Forelimb muscle (tissue), 1 donor: ENCODE measurements around the gene JAM3. TPM values are rescaled to one million over a fixed set of nuclear protein-coding genes. Genes with fewer than 3 reads are reported as not detected.

ENCODE experiments used
- DNase-seq: peaks from one replicate; pipeline ENCODE4 v3.0.0-alpha.2; 2013; ENCODE audit warnings: low read depth
- polyA plus RNA-seq: library from polyadenylated mRNA; unstranded; fragments of 120-200 nt; gene quantifications from one replicate; pipeline ENCODE4 v1.2.1, GENCODE V29; 2013; ENCODE audit not compliant: insufficient read length

JAM3 gene
- polyA plus RNA-seq = 119 TPM

DNA sequence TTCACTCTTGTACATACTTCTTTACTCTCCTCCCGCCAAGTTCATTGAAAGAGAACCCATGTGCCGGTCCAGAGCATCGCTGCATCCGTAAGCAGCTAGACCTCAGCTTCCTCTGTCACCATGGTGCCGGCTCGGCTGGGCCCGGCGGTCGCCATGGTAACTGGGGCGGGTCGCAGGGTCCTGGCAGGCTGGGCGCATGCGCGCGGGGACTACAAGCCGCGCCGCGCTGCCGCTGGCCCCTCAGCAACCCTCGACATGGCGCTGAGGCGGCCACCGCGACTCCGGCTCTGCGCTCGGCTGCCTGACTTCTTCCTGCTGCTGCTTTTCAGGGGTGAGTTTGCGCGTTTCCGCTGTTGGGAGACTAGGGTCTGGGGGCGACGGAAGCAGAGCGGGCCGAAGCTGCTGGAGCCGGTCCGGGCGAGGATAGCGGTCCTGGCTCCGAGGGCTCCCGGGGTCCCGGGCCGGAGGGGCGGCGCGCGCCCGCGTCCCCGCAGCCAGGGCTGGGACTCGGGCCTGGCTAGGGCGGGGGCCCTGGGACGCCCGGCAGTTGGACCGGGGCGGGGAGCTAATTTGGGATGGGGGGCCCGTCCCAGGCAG, at the start of gene JAM3:
JAM3 (plus strand) TSS at position 244 of the 597 bp plus-strand sequence; CDS start at position 256, 12 bp downstream.
- peak; percentile 85 for DNase-seq

DNA sequence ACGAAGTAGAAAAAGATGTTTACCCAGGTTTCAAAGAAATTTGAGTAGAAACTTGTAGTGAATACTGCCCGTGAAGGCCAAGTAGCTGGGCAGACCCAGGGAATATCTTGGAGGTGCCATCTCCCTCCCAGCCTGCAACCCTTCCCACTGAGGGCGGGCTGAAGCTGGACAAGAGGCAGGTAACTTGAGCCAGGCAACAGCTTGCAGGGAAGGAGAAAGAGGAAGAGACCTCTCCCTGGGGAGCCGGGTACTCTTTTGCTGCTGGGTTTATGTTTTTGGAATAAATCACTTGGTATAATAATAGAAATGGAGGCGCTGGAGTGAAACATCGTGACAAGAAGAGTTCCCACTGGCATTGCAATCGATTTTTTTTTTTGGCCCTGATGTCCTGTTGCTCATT, 49.4 kb upstream of the JAM3 start:
- DNase-seq = no peak

DNA sequence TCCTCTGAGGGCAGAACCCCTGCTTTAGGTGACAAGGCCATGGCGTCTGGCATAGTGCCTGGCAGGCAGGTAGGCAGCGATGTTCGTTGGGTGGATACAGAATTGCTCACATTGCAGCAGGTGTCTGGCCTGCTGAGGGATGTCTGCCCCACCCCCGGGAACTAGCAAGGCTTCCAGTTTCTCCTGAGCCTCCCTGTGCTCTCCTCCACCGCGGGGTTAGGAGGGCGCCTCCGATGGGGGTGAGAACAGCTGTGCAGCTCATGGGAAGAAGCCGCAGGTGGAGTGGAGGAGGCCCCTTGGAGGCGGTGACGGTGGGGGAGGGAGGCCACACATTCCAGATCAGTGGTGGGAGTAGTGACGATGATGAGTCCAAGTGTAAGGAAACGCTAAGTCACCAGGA, 48.3 kb upstream of the JAM3 start:
- no peak for DNase-seq

DNA sequence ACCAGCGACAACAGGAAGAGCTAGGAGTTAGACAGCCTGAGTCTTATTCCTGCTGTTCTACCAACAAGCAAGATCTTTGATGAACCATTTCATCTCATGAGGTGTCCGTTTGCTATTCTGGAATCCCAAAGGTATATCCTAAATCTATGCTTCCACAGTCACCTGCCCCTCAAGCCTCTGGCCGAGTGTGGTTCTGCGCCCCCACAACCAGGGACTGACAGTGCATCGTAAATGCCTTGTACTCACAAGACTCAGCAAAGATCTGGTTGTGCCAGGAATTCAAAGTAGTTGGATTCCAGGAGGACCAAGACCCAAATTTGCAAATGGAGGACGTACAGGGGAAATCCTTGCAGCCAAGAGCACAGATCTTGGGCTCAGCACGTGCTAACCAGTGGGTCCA, 47.5 kb upstream of the JAM3 start:
- DNase-seq = no peak

DNA sequence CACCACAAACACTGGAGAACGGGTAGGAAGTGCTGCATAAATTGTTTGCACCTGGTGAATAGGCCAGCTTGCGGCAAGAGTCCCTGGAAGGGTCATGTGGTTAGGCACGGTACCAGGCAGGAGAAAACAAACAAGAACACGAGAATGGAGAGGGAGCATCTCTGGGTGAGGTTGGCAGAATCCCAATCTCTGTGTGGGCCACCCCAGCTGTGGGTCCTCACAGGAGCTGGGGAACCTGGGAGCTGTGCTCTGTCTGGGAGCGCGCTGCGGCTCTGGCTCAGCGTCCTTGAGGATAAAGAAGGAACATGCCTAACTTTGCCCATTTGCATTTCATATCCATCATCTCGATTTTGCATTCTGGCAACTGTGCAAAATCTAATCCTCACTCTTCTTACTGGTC, 46.1 kb upstream of the JAM3 start:
- no peak for DNase-seq

DNA sequence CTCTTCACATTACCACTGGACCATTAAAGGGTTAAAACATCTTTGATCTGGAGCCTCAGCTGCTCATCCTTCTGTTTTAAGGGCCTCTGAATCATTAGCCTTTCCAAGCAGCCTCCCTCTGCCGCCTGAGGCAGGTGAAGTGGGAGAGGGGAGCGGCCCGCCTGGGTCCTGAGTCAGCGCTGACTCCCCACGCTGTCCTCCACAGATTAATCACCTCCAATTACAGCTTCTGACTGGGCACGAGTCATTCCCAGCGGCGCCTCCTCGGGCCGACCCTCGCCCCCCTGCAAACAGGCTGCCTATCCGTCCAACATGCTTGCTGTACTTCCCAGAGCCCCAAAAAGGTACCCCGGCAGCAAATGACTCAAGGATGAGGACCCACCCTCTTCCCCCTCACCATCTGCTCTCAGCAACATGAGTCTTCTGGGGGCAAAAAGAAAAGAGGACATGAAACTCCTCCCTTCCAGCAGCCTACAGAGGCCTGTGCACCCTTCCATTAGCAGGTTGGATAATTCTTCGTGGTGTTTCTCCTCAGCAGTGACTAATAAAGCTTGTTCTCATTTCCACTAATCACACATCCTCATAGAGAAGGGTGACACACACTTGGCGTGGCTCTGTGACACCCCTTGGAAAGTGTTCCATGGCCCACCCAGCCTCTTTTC, 44.3 kb upstream of the JAM3 start:
- DNase-seq = no peak

DNA sequence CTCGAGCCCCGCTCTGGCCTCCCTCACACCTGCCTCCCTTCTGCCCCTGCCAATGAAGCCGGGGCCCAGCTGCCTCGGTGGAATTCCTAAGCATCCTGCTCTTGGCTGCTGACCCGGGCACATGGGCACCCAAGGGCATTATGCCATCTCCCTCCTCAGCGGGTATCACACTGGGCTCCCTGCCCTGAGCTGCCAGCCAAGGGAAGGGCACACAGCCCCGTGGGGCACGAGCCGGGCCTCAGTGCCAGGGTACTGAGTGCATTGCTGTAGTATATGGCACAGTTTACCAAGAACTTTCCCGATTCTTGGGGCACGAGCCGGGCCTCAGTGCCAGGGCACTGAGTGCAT, 43.8 kb upstream of the JAM3 start:
- no peak for DNase-seq

DNA sequence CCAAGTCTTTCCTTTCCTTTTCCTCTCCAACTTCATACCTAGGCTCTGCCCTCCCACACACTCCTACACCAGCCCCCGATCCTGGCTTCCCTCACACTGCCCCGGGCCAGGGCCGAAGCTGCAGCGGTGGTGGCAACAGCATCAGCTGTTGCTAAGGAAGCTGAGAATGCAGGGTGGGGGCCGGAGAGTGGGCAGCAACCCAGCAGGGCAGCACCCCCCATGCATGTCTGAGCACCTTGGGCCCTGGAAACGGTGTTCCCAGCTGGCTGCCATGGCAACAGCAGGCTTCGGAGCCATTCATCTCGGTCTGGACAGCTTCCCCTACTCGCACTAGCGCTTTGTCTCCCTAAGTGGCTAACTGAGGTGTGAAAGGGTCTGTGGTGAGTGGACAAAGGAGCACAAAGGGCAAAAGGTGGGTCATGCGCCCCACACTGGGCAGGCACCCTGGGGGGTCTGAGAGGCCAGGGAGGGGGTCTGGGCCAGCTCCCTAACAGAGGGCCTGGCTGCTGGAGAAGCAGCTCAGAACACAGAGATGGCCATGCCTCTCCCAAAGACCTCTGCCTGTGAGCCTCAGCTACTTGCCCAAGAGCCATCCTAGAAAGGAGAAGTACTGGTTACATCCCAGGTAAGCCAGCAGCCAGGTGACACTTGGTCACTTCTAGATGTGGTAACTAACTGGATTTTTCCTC, 42.1 kb upstream of the JAM3 start:
- DNase-seq = no peak

DNA sequence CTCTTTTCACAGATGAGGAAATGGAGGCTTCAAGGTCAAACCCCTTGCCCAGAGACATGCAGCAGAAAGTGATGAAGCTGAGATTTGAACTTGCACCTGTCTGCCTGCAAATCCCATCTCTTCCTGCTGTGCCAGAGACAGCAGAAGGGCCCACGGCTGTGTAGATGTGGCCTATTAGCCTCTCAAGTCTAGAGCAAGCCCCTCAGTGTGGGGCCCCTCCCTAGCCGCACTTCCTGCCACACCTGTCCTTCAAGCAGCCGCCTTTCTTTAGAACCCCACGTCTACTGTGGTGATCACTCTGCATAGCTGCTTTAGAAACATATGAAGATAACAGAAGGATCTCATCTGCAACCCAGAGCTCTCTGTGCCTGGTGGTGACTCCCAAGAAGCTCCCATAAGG, 41.2 kb upstream of the JAM3 start:
- no peak for DNase-seq

DNA sequence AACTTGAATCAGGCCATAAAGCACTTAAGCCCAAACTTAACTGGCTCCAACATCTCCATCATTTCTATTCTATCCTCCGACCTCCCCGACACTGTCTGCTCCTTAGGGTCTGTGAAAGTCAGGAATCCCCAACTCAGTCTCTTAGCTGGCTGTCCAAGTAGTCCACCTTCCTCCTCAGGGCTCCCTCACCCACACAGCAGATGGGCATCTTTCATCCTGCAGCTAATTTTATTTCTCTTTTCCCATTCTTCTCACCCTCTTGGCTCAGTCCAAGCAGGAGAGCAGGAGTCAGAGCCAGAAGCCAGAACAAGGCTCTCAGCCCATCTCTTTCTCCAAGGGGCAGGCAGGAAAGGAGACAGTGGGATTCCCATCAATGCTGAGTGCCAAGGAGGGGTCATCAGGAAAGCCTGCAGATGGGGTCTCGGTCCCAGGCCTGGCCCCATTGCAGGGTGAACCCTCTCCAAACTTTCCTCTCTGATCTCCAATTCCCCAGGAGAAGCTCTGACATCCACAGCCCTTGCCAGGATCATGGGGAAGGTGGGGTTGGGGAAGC, 40.4 kb upstream of the JAM3 start:
- no peak for DNase-seq

DNA sequence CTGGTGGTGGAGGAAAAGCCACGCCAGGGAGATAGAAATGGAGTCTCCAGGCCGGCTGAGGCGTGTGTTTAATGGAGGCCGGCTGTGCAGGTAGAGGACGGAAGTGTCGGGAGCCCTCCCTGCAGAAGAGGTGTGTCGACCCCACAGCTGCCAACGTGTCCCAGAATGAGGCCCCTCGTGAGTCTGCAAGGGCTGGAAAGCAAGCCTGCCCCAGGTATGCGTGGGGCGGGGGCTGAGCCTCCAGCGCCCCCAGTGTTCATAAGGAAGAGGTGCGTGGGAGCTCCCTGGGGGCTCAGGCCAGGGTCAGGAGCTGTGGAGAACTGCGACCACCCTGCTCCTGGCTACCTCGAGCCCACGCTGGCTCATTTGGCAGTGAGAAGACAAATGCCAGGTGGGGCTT, 38.0 kb upstream of the JAM3 start:
- DNase-seq = no peak

DNA sequence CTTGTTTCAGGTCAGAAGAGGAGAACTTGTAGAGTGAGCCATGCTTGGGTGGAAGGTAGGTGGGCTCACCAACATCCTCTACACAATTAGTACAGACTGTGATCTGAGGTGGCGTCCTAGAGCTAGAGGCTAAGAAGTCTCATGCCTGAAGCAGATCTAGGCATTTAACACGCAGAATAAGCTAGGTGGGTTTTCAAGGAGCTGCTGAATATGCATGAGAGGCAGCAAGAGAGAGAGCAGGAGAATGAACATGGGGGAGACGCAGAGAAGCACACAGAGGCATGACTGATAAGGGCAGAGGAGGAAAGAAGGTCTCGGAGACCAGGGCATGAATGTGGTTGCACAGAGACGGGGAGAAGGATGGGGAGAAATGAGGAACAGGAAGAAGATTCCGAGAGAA, 36.8 kb upstream of the JAM3 start:
- DNase-seq = no peak

DNA sequence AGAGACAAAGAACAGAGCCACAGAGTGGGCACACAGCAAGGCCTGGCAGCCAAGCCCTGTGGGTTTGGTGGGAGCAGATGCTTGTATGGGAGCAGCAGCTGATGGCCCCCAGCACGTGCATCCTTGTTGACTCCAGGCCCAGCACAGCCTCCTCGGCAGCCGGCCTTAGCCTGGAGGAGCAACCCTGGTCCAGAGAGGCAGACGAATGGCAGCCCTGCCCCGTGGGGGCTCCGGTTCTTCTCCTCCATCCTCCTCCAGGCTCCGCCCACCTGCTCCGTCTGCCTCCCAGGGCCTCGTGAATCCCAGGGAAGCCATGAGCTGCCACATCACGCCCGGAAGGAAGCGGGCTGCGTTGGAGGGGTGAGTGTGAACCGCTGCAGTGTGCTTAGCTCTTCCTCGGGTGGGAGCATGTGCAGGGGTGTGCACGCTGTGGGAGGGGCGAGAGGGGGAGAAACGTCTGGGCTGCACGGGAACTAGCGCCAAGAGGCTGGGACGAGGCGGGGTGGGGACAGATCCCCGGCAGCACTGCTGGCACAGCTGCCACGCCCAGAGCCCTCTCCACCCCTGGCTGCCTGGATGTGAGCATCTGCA, 36.3 kb upstream of the JAM3 start:
- no peak for DNase-seq

DNA sequence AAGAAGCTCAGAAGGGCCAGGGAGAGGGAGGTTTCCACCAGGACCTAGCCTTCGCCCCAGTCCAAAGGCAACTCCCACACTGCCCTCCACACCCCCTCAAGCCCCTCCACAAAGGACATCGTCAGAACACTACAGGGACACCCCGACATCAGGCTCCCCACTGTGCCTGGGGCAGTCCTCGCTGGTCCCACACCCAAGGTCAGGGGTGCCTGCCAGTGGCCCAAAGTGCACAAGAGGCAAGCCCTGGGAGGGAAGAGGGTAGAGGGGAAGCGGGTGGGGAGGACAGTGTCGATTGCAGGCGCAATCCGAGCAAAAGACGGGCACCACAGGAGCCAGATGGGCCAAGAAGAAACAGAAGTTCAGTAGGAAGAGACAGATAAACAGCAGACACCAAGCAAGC, 35.6 kb upstream of the JAM3 start:
- no peak for DNase-seq

DNA sequence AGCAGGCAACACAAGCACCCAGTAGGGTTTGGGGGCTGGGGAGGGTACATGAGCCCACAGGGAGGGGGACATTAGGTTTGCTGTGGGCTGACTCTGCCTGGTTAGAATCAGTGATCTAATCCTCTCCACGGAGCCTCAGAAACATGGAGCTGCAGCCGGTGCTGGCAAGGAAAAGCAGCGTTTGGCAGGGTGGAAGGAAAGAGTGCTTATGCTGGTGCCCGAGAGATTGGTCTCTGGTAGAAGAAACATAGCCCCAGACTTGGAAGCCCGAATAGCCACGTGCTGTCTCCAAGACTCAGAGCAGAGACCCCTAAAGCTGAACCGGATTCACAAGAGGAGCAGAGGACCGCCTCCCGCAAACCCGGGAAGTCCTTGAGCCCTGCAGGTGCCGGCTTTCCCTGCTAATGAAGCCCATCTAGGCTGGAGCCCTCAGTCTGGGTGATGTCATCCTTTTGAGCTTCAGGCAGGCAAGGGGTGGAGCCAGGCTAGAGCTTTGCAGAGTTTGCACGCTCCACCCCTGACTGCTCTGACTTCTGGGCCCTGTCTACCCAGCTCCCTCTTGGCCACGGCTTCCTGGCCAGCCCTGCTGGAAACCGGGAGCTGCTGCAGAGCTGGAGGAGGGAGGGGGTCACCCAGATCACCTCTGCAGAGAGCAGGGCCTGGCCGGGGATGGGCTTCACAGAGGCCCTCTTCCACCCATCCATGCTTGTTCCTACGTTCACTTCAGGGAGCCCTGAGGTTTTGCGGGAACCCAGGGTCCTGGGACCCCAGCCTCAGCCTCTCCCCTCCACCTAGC, 35.0 kb upstream of the JAM3 start:
- peak; percentile 81 for DNase-seq

DNA sequence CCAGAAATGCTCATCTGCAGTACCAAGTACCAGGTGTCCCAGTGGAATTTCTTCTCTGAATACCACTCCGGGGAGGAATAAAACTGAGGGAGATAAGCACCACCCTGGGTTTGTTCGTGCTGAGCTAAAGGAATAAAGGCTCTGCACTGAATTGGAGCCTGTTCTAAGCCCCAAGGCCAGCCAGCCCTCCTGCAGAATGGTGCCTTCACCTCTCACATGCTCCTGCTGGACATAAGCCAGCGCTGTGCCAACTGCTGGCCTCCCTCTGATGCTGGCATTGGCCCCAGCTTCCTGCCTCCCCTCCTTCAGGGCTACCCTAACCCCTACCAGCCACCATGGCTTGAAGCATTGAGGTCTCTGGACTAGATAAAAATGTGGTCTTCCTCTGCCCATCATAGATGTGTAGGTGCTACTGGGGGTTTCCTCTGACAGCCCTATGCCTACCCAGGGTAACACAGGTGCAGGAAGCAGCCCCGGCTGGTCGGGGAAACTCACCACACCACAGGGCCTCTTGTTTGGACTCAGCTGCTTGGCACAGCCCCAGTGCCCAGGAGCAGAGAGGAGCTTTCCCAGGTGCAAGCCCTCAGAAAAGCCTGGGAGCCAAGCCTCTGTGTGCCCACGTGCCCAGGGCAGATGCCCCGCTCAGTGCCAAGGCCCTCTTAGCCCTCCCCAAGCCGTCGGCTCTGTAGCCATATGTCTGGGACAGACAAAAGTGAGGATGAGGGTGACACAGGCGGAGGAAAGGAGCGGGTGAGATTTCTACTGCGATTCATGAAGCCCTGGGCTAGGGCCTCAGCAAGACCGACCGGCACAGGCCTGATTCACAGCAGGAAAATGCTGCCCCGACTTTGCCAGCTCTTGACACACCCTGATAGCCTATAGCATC, 34.1 kb upstream of the JAM3 start:
- no peak for DNase-seq

DNA sequence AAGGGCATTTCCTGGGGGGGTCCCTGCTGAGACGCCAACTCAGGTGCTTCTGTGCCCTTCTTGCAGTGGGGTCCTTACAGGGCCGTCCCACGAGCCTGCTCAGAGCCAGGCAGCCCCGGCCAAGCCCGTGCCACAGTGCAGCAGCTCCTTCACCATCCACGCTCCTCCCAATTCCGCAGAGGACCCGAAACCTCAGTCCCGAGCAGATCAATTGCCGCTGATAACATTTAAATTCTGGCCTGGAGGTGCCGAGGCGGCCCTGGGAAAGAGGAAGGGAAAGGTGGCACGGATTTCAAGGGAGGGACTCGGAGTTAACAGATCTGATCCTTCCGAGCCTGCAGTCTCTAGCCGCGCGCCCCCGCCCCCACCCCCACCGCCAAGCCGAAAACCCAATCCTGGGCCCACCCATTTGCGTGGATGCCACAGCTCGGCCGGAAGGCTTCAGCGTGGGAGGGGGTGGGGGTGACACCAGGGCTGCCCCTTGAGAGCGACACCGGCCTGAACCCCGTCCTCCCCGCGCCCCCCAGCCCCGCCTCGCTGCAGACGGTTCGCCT, 32.3 kb upstream of the JAM3 start:
- no peak for DNase-seq

DNA sequence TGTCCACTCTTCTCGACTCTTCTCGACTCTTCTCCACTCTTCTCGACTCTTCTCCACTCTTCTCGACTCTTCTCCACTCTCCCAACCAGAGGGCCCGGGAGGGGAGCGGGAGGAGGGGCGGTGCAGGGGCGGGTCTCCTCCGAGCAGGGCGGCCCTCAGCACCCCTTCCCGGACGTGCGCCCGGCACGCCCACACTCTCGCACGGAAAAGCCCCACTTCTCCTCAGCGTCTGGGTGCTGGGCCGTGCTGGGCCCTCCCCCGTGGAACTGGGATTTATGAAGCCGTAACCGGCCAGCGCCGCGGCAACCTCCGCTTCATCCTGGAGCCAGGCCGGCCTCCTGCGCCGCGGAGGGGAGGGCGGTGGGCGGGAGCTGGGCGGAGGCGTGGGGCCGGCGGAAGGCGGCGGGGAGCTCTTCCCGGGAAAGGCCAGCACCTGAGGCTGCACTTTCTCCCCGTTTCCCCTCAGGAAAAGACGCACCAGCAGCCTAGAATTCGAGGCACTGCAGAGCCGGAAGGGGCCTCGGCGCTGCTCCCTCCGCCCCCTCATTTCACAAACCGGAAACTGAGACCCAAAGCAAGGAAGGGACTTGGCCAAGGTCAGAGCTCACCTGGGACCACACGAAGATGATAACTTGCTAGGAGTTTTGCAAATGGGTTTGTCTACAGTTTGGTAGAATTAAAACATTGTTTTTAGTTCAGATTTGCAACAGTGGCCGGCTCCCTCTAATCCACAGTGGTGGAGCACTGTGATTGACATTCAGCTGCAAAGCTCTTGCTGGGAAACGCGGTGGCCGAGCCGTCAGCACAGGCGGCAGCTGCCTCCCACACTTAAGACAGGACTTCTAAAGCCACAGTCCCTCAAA, 31.6 kb upstream of the JAM3 start:
- DNase-seq = no peak

DNA sequence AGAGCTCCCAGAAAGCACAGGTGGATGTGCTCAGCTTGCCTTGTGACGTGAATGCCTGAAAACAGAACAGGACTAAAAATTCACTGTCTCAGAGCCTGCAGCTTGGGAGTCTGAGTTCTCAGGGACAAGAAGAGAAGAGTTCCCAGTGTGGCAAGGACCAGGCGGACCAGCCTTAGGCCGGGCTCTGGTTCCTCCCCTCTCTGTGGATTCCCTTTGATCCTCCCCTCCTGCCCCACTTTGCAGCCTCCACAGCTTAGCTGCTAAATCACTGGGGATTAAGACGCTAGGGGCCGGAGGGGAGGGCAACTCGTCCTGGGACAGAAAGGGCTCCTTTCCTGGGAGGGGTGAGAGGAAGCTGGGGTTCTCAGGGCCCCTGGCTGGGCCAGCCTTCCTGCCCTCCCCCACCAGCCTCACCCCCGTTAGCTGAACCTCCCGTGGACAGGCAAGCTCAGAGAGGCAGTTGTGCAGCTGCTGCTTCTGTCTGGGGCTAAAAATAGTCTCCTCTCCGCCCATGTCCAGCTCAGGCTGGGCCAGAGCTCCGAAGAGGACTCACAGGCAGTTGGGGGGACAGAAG, 29.9 kb upstream of the JAM3 start:
- no peak for DNase-seq
